SU-DHL-6 (cell line): ENCODE results near the gene TNFRSF12A.

Experiments used
- H2AFZ ChIP-seq: fragments of 200-600 bp; sonication (generic); 2 replicates; pipeline ENCODE4 v1.6.1; 2014; ENCODE audit warnings: low read depth, mild to moderate bottlenecking, moderate library complexity, mixed read lengths, antibody characterized with exemption, low read length; ENCODE audit not compliant: severe bottlenecking
- H3F3A ChIP-seq: fragments of 200-600 bp; shearing (Covaris generic); 2 replicates; pipeline ENCODE4 v1.6.0; 2016; ENCODE audit warnings: antibody characterized with exemption, mild to moderate bottlenecking; ENCODE audit not compliant: insufficient read depth
- H3K27ac ChIP-seq: fragments of 200-600 bp; sonication (generic); 2 replicates; pipeline ENCODE4 v1.5.1; 2016; ENCODE audit warnings: low read depth, mild to moderate bottlenecking, low read length, moderate library complexity, mixed read lengths
- H3K27me3 ChIP-seq: fragments of 200-600 bp; sonication (generic), shearing (Covaris generic); 2 replicates; pipeline ENCODE4 v1.6.0; 2014; ENCODE audit warnings: mild to moderate bottlenecking, low read length
- H3K36me3 ChIP-seq: fragments of 200-600 bp; sonication (generic); 2 replicates; pipeline ENCODE4 v1.6.1; 2014; ENCODE audit warnings: mild to moderate bottlenecking, low read length, mixed read lengths
- H3K4me2 ChIP-seq: fragments of 300-600, 200-600 bp; shearing (Covaris generic), sonication (generic); 2 replicates; pipeline ENCODE4 v1.6.0; 2014; ENCODE audit warnings: low read length, low read depth, mild to moderate bottlenecking; ENCODE audit not compliant: poor library complexity, severe bottlenecking
- H3K4me3 ChIP-seq: fragments of 200-600 bp; sonication (generic); 2 replicates; pipeline ENCODE4 v1.5.1; 2014; ENCODE audit warnings: antibody characterized with exemption, low read length, mild to moderate bottlenecking, mixed read lengths; ENCODE audit not compliant: insufficient read depth, poor library complexity, severe bottlenecking
- H3K79me2 ChIP-seq: fragments of 200-600 bp; sonication (generic); 2 replicates; pipeline ENCODE4 v1.6.1; 2014; ENCODE audit warnings: mild to moderate bottlenecking, low read length, moderate library complexity; ENCODE audit not compliant: insufficient read depth
- H3K9ac ChIP-seq: fragments of 200-600 bp; sonication (generic); 2 replicates; pipeline ENCODE4 v1.7.0; 2014; ENCODE audit warnings: mild to moderate bottlenecking, low read length
- H3K9me2 ChIP-seq: fragments of 200-600 bp; sonication (generic); replicated peaks from 2 replicates; pipeline ENCODE4 v1.6.1; 2014; ENCODE audit warnings: low read length; ENCODE audit not compliant: insufficient read depth
- H3K9me3 ChIP-seq: fragments of 200-600 bp; sonication (generic); 2 replicates; pipeline ENCODE4 v1.6.1; 2014; ENCODE audit warnings: low read length, mixed read lengths; ENCODE audit not compliant: insufficient read depth
- H4K20me1 ChIP-seq: fragments of 200-600 bp; sonication (generic); 2 replicates; pipeline ENCODE4 v1.6.1; 2014; ENCODE audit warnings: low read depth, mild to moderate bottlenecking, antibody characterized with exemption, low read length, moderate library complexity, mixed read lengths
- CTCF ChIP-seq: fragments of 200-600 bp; sonication (generic); IDR thresholded peaks from one replicate; pipeline ENCODE4 v1.5.1; 2017; ENCODE audit warnings: antibody characterized with exemption, mild to moderate bottlenecking, low read length, moderate library complexity; ENCODE audit not compliant: insufficient read depth, poor library complexity, severe bottlenecking
- EZH2phosphoT487 ChIP-seq: fragments of 200-600 bp; sonication (generic), shearing (Covaris generic); conservative IDR thresholded peaks from 2 replicates; pipeline ENCODE4 v1.6.1; 2018; ENCODE audit warnings: mild to moderate bottlenecking, antibody characterized with exemption, low read length, moderate library complexity, mixed read lengths

The TNFRSF12A gene

GRCh38 chr16:3012828-3013420 is 7.2 kb upstream of the TNFRSF12A start, which contains the start of gene CLDN9:
TSS of gene CLDN9 (plus strand) at chr16:3012923. CDS start at chr16:3013363, 440 bp downstream.
- no peaks in the 10 kb centered on the region for H3K36me3 ChIP-seq
- H4K20me1 ChIP-seq, result no peaks in the 10 kb centered on the region
- no peak within 1 kb of the TSS for H3K4me3 ChIP-seq
- no peak within 1 kb of the TSS for H3K9ac ChIP-seq
- no peaks in the 10 kb centered on the region for H3K9me3 ChIP-seq
- no peaks in the 10 kb centered on the region for H3F3A ChIP-seq
- H3K27me3 ChIP-seq, result no peaks in the 10 kb centered on the region
- TF ChIP-seq EZH2phosphoT487 (no peak), CTCF (no peak)
- H3K4me2 ChIP-seq, result no peak within 1 kb of the TSS
- H3K9me2 ChIP-seq, result no peaks in the 10 kb centered on the region
- H2AFZ ChIP-seq, result no peak within 1 kb of the TSS
- no peaks in the 10 kb centered on the region for H3K79me2 ChIP-seq
- H3K27ac ChIP-seq, result no peak within 1 kb of the TSS

- Histone ChIP-seq H3K9me3 (no peaks in the 10 kb centered on the region), H3K9me2 (no peaks in the 10 kb centered on the region), H4K20me1 (no peaks in the 10 kb centered on the region), H3K4me3 (no peak overlapping the region), H3K4me2 (no peak overlapping the region), H3K9ac (no peak overlapping the region), H3F3A (no peaks in the 10 kb centered on the region), H3K79me2 (no peaks in the 10 kb centered on the region), H3K27ac (no peak overlapping the region), H3K27me3 (no peaks in the 10 kb centered on the region), H3K36me3 (no peaks in the 10 kb centered on the region), H2AFZ (no peak overlapping the region)
- TF ChIP-seq EZH2phosphoT487, result no peak
- no peak for TF ChIP-seq CTCF
Observed at GRCh38 chr16:3013491-3013951, 6.6 kb upstream of the TNFRSF12A start.

- TF ChIP-seq EZH2phosphoT487, result no peak
- TF ChIP-seq CTCF, result no peak
- H3K9ac ChIP-seq, result no peak overlapping the region
Observed at GRCh38 chr16:3013998-3014690, 6.0 kb upstream of the TNFRSF12A start.

More at GRCh38 chr16:3013998-3014690, 6.0 kb upstream of the TNFRSF12A start:
- no peak overlapping the region for H2AFZ ChIP-seq
- no peaks in the 10 kb centered on the region for H3F3A ChIP-seq
- no peaks in the 10 kb centered on the region for H3K79me2 ChIP-seq
- no peak overlapping the region for H3K27ac ChIP-seq
- no peaks in the 10 kb centered on the region for H3K9me2 ChIP-seq
- no peaks in the 10 kb centered on the region for H3K27me3 ChIP-seq
- no peaks in the 10 kb centered on the region for H3K36me3 ChIP-seq
- H3K4me3 ChIP-seq, result no peak overlapping the region
- no peaks in the 10 kb centered on the region for H3K9me3 ChIP-seq
- H3K4me2 ChIP-seq, result no peak overlapping the region
- H4K20me1 ChIP-seq, result no peaks in the 10 kb centered on the region
